CD4-positive, alpha-beta T cell treated with Interleukin-6 for 4 hours (primary cell): ENCODE measurements around the gene SSB.
"Not testable (repeated sequence)": the region's sequence is repeated elsewhere in the genome, so short reads cannot be mapped to it uniquely, and the experiment has no call there.

Experiments used
- DNase-seq: peaks from one replicate; pipeline ENCODE4 v3.0.0-alpha.2; 2020; ENCODE audit warnings: mixed read lengths

SSB gene

GRCh38 chr2:169838743-169839489 lies 40.2 kb downstream of the SSB start:
- no peak for DNase-seq

GRCh38 chr2:169839954-169840746 lies 41.5 kb downstream of the SSB start:
- no peak for DNase-seq

GRCh38 chr2:169840747-169841142 lies 42.1 kb downstream of the SSB start:
- DNase-seq: no peak

- DNase-seq: not testable (repeated sequence)
Measured at GRCh38 chr2:169841625-169842024, 43.0 kb downstream of the SSB start.

- no peak for DNase-seq
Measured at GRCh38 chr2:169845016-169845415, 46.3 kb downstream of the SSB start.

GRCh38 chr2:169848959-169849693 lies 50.5 kb downstream of the SSB start:
- not testable (repeated sequence) for DNase-seq

- no peak for DNase-seq
Measured at GRCh38 chr2:169849710-169850109, 51.0 kb downstream of the SSB start.

GRCh38 chr2:169853041-169853668 lies 54.5 kb downstream of the SSB start:
- no peak for DNase-seq

GRCh38 chr2:169855281-169856258 lies 56.9 kb downstream of the SSB start:
- DNase-seq: not testable (repeated sequence)

GRCh38 chr2:169859423-169859822 lies 60.8 kb downstream of the SSB start:
- DNase-seq: no peak

GRCh38 chr2:169860149-169860548 lies 61.5 kb downstream of the SSB start:
- DNase-seq: no peak
